ENCODE data around the gene IGLL1.
"Not testable (repeated sequence)": the region's sequence is repeated elsewhere in the genome, so short reads cannot be mapped to it uniquely, and the experiment has no call there.

IGLL1 gene

DNA sequence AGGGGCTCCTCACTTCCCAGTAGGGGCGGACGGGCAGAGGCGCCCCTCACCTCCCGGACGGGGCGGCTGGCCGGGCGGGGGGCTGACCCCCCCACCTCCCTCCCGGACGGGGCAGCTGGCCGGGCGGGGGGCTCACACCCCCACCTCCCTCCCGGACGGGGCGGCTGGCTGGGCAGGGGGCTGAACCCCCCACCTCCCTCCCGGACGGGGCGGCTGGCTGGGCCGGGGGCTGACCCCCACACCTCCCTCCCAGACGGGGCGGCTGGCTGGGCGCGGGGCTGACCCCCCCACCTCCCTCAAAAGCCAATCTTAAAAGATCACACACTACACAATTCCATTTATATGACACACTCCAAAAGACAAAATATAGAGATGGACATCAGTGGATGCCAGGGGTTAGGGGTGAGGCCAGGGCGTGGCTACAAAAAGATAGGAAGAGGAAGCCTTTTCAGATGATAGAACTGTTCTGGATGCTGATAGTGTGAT is 19.0 kb downstream of the IGLL1 start:
- DNase-seq: not testable (repeated sequence)

GRCh38 chr22:23560215-23560614 is 19.9 kb downstream of the IGLL1 start:
- not testable (repeated sequence) for DNase-seq

DNA sequence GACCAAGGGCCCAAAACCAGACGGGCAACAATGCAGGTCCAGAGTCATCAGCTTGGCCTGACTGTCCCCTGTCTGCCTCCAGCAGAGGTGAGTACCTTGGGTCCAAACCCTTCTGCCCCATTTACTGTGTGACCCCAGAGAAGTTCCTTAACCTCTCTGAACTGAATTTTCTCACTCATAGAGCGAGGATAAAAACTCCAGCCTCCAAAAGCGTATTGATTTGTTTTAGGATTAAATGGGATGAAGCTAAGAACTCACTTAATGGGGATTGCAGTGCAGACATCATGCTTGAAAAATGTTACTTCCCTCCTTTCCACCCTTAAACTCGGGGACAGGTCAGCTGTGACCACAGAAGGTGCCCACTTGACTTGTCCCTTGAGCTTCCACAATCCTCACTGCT is 22.6 kb downstream of the IGLL1 start:
- no peak for DNase-seq

GRCh38 chr22:23557036-23557435 is 23.1 kb downstream of the IGLL1 start:
- DNase-seq: no peak

DNA sequence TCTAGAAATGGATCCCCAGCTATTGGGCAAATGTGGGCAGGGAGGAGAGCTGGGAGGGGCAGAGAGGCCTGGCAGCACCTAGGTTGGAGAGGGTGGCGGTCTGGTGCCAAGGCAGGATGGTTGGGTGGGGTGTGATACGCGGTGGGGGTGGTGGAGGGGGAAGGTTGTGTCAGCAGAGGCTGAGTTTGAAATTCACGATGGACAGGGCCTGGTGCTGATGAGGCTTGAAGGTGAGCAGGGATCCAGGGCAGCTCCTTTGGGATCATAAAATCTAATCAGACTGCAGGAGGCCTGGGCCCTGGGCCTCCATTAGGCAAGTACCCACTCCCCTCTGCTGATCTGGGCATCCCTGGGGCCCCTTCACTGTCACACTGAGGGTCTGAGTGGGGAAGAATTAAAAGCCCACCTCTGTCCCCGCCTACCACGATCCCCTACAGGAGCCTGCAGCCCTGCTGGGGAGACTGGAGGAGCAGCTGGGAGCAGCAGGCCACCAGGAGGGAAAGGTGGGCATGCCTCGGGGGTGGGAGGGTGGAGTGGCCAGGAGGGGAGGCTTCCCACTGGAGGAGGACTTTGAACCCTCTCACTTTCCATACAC is 24.0 kb downstream of the IGLL1 start:
- no peak for DNase-seq

DNA sequence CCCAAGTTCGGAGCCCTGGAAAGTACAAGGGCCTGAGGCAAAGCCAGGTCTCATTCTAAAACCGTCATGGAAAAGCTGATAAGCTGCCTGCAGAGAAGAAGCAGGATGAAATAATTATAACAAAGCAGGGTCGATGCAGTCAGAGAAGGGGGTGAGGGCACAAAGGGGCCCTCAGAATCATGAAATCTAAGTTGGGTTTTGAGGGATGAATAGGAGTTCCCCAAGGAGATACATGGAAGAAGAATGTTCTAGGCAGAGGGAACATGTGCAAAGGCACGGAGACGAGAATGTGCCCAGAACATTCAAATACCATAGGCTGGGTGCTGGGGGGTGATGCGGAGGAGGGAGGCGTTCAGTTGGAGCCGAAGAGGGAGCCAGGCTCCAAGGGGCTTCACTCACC is 25.0 kb downstream of the IGLL1 start:
- no peak for DNase-seq

GRCh38 chr22:23553924-23554870 is 25.9 kb downstream of the IGLL1 start:
- no peak for DNase-seq

GRCh38 chr22:23553438-23553837 is 26.7 kb downstream of the IGLL1 start:
- no peak for DNase-seq

DNA sequence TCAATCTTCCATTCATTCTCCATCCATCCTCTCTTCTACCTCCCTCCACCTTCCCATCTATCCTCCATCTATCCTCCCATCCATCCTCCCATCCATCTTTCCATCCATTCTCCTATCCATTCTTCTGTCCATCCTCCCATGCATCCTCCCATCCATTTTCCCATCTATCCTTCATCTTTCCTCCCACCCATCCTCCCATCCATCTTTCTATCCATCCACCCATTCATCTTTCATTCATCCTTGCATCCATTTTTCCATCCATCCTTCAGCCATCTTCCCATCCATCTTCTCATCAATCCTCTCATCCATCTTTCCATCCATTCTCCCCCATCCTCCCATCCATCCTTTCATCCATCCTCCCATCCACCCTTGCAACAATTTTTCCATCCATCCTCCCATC is 27.5 kb downstream of the IGLL1 start:
- no peak for DNase-seq

- DNase-seq: no peak
Observed at GRCh38 chr22:23551385-23551784, 28.7 kb downstream of the IGLL1 start.

- no peak for DNase-seq
Observed at GRCh38 chr22:23550049-23550650, 29.9 kb downstream of the IGLL1 start.

DNA sequence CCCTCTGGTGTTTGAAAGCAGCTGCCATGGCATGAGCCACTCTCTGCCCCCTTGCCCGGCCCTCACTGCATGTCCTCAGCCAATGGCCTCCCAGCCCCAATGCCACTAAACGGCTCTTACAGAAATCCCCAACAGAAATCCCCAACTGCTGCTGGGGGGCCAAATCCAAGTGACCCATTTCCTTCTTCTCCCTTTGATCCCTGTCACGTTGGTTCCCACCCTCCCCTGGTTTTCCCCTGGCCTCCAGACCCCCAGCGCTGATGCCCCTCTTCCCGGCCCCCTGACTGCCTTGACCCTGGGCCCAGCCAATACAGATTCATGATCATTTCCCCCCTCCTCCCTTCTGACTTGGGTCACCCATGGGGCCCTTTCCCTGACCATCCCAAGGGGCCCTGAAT is 30.9 kb downstream of the IGLL1 start:
- DNase-seq: no peak

DNA sequence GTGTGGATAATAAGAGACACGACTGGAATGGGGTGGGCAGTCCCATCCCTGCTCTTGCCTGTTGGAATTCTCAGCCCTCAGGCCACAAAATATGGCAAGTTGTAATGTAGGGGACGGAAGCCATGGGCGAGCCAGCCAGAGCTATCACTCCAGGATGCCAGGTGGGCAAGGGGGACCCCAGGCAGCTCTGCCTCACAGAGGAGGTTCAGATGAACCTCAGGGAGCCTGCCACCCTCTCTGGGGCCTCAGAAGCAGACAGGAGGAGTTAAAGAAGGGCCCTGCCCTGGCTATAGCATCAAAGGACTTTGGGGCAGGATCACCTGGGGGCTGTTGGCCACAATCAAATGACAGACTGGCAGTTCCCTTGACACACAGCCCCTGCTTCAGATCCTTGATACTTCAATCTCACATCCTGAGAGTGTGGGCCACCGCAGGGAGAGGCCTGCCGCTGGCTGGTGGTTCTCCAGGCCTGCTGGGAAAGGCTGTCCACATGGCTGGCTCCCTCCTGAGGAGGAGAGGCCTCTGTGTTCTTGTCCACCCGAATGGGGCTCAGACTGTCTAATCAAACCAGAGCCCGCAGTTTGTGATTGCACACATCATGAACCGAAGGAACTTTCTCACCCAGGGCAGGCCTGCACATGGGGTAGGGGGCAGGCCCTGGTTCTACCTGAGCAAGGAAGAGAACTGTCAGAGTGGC is 31.4 kb downstream of the IGLL1 start:
- DNase-seq: no peak

- DNase-seq: no peak
Observed at GRCh38 chr22:23547818-23548500, 32.1 kb downstream of the IGLL1 start.

DNA sequence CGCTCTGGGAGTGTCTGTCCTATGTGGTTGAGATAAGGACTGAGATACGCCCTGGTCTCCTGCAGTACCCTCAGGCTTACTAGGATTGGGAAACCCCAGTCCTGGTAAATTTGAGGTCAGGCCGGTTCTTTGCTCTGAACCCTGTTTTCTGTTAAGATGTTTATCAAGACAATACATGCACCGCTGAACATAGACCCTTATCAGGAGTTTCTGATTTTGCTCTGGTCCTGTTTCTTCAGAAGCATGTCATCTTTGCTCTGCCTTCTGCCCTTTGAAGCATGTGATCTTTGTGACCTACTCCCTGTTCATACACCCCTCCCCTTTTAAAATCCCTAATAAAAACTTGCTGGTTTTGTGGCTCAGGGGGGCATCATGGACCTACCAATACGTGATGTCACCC is 32.7 kb downstream of the IGLL1 start:
- not testable (repeated sequence) for DNase-seq

GRCh38 chr22:23544852-23545251 is 35.2 kb downstream of the IGLL1 start:
- no peak for DNase-seq

DNA sequence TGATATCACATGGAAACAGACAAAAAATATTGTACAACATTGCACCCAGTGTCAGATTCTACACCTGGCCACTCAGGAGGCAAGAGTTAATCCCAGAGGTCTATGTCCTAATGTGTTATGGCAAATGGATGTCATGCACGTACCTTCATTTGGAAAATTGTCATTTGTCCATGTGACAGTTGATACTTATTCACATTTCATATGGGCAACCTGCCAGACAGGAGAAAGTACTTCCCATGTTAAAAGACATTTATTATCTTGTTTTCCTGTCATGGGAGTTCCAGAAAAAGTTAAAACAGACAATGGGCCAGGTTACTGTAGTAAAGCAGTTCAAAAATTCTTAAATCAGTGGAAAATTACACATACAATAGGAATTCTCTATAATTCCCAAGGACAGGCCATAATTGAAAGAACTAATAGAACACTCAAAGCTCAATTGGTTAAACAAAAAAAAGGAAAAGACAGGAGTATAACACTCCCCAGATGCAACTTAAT is 36.5 kb downstream of the IGLL1 start:
- not testable (repeated sequence) for DNase-seq

DNA sequence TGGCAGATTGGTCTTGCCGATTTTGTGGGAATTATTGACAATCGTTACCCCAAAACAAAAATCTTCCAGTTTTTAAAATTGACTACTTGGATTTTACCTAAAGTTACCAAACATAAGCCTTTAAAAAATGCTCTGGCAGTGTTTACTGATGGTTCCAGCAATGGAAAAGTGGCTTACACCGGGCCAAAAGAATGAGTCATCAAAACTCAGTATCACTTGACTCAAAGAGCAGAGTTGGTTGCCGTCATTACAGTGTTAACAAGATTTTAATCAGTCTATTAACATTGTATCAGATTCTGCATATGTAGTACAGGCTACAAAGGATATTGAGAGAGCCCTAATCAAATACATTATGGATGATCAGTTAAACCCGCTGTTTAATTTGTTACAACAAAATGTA is 37.2 kb downstream of the IGLL1 start:
- DNase-seq: no peak

DNA sequence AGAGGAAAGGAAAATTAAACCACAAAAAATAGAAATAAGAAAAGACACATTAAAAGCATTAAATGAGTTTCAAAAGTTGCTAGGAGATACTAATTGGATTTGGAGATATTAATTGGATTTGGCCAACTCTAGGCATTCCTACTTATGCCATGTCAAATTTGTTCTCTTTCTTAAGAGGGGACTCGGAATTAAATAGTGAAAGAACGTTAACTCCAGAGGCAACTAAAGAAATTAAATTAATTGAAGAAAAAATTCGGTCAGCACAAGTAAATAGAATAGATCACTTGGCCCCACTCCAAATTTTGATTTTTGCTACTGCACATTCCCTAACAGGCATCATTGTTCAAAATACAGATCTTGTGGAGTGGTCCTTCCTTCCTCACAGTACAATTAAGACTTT is 37.7 kb downstream of the IGLL1 start:
- DNase-seq: not testable (repeated sequence)

DNA sequence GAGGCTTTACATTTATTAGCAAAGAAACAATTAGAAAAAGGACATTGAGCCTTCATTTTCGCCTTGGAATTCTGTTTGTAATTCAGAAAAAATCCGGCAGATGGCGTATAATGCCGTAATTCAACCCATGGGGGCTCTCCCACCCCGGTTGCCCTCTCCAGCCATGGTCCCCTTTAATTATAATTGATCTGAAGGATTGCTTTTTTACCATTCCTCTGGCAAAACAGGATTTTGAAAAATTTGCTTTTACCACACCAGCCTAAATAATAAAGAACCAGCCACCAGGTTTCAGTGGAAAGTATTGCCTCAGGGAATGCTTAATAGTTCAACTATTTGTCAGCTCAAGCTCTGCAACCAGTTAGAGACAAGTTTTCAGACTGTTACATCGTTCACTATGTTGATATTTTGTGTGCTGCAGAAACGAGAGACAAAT is 38.2 kb downstream of the IGLL1 start:
- not testable (repeated sequence) for DNase-seq

GRCh38 chr22:23540837-23541236 is 39.3 kb downstream of the IGLL1 start:
- DNase-seq: not testable (repeated sequence)

DNA sequence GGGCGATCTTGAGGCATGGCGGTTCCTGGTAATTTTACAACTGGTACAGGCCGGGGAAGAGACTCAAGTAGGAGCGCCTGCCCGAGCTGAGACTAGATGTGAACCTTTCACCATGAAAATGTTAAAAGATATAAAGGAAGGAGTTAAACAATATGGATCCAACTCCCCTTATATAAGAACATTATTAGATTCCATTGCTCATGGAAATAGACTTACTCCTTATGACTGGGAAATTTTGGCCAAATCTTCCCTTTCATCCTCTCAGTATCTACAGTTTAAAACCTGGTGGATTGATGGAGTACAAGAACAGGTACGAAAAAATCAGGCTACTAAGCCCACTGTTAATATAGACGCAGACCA is 40.3 kb downstream of the IGLL1 start:
- not testable (repeated sequence) for DNase-seq
